Stimulated activated CD4-positive, alpha-beta T cell treated with anti-CD3 and anti-CD28 coated beads, Interleukin-1b, Interleukin-23, amount 100 ng/mL, for 48 hours (primary cell): ENCODE results near the gene BAD.
"Not testable (repeated sequence)": the region's sequence is repeated elsewhere in the genome, so short reads cannot be mapped to it uniquely, and the experiment has no call there.

ENCODE experiments used
- DNase-seq: peaks from one replicate; pipeline ENCODE4 v3.0.0-alpha.2; 2020

The BAD gene

DNA sequence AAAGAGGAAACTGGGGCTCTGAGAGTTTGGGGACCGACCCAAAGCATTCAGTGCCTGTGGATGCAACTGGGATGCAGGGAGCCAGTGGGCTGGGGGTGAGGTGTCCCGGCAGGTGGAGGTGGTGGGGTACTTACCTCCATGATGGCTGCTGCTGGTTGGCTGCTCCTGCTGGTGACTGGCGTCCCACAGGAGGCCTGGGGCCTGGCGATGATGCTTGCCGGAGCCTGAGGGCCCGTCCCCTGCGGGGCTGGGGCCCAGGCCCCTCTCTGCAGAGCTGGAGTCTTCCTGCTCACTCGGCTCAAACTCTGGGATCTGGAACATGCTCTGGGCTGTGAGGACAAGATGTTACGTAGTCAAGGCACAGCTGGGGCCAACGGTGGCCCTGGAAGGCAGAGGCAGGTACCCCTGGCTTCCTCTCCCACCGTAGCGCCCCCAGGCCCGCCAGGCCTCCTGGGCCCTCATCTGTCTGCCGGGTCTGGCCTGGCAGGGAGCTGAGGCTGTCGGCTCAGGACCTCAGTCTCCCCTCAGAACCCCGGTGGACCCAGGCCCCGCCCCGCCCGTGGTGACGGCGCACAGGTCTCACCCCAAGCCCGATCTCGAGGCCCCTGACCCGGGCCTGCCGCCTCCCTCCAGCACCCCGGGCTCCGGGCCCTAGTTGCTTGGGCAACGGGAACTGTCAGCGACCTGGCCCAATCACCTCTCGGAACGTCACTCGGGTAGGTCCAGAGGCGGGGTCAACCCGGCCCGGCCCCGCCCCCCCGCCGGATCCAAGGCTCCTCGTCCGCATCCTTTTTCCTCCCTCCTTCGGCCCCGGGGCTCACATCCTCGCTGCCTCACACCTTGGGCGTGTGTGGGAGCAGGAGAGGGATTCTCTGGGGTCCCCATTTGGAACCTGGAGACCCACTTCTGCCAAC, at the start of gene BAD:
TSS of gene BAD (minus strand) at position 618 of the 914 bp plus-strand sequence. CDS start at position 321, 297 bp downstream.
- DNase-seq, result peak; percentile 94

GRCh38 chr11:64333556-64333955, 49.1 kb upstream of the BAD start:
- DNase-seq, result no peak

- peak; percentile 84 for DNase-seq
Measured at GRCh38 chr11:64331569-64332371, 47.3 kb upstream of the BAD start.

DNA sequence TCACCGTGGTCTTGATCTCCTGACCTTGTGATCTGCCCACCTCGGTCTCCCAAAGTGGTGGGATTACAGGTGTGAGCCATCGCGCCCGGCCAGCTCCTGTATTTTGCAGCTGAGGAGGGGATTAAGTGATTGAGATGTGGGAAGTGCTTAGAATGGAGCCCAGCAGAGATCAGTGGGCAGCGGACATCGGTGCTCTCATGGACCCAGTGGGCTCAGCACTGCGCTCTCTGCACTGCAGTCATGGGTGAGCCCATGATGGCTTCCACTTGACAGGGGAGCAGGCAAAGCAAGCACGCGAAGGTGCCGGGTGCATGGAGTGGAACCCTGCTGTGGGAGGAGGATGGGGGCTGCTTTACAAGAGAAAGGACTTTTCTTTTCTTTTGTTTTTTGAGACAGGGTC, 46.4 kb upstream of the BAD start:
- no peak for DNase-seq

DNA sequence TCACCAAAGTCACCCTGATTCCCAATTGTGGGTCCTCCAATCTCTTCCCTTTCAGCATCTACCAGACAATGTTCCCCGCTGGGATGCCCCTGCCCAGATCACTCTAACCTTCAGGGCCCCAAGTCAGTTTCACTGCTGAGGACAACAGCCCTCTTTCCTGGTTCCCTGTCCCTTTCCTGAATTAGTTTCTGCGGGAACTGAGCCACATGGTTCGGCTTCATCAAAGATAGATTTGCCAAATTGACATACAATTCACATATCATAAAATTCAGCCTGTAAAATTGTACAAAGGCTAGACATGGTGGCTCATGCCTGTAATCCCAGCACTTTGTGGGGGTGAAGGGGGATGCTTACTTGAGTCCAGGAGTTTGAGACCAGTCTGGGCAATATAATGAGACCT, 43.5 kb upstream of the BAD start:
- no peak for DNase-seq

DNA sequence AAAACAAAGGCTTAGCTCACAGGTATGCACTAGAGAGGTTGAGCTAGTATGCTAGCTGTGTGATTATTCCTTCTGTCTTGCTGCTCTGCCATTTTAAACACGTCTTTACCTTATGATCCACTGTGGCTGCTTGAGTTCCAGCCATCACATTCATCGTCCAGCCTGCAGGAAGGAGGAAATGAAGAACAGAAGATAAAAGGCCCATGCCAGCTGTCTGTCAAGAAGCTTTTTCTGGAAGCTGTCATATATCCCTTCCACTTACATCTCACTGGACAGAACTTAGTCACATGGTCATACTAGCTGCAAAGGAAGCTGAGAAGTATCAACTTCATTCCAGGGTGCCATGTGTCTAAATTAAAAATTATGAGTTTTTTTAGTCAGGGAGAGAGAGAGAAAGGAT, 42.9 kb upstream of the BAD start:
- no peak for DNase-seq

DNA sequence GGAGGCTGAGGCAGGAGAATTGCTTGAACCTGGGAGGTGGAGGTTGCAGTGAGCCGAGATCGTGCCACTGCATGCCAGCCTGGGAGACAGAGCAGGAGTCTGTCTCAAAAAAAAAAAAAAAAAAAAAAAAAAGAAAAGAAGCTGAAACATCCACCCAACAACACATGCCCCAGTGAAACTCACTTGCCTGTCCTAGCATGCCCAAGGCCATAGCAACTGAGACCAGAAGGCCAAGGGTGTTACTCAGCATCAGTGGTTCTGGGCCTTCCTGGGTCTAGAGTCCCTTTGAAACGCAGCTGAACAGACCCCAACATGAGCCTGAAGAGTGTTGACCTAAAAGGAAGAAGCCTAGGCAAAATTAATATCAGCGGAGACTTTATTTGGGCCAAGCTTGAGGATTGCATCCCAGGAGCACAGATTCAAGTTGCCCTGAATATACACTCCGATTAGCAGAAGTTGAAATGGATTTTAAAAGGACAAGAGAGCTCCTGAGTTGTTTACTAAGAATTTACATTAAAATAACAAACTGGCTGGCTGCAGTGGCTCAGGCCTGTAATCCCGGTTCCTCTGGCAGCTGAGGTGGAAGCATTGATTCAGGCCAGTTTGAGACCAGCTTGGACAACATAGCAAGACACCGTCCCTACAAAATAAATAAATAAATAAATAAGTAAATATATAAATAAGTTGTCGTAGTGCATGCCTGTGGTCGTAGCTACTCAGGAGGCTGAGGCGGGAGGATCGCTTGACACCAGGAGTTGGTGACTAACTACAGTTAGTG, 40.4 kb upstream of the BAD start:
- no peak for DNase-seq

DNA sequence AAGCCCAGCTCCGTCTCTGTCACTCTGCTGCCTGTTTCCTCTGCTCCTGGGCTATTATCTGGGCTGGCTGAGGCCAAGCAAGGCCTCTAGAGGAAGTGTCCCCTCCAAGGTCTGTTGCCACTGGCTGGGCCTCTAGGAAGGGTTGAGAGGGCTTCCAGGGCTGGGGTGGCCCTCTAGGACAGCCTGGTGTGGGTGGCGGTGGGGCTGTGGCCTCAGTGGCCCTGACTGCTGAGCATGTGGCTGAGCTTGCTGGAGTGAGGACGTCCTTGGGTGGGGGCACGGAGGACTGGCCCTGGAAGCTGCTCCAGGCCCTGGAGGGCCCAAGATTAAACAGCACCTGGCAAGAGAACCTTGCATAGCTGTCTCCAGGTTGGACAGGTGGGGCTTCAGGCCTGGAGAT, 39.5 kb upstream of the BAD start:
- not testable (repeated sequence) for DNase-seq

GRCh38 chr11:64323373-64323772, 38.9 kb upstream of the BAD start:
- no peak for DNase-seq

- no peak for DNase-seq
Measured at GRCh38 chr11:64322925-64323260, 38.4 kb upstream of the BAD start.

DNA sequence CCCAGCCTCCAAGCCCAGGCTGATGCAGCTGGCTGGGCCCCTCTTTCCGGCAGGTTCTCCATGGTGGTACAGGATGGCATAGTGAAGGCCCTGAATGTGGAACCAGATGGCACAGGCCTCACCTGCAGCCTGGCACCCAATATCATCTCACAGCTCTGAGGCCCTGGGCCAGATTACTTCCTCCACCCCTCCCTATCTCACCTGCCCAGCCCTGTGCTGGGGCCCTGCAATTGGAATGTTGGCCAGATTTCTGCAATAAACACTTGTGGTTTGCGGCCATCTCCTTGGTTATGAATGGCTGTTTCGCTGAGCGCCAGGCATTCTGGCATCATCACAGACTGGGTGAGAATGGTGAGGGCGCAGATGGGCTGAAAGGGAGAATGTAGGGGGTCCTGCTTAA, 37.1 kb upstream of the BAD start:
- DNase-seq, result no peak

GRCh38 chr11:64321026-64321425, 36.6 kb upstream of the BAD start:
- no peak for DNase-seq

- no peak for DNase-seq
Measured at GRCh38 chr11:64320556-64320955, 36.1 kb upstream of the BAD start.

DNA sequence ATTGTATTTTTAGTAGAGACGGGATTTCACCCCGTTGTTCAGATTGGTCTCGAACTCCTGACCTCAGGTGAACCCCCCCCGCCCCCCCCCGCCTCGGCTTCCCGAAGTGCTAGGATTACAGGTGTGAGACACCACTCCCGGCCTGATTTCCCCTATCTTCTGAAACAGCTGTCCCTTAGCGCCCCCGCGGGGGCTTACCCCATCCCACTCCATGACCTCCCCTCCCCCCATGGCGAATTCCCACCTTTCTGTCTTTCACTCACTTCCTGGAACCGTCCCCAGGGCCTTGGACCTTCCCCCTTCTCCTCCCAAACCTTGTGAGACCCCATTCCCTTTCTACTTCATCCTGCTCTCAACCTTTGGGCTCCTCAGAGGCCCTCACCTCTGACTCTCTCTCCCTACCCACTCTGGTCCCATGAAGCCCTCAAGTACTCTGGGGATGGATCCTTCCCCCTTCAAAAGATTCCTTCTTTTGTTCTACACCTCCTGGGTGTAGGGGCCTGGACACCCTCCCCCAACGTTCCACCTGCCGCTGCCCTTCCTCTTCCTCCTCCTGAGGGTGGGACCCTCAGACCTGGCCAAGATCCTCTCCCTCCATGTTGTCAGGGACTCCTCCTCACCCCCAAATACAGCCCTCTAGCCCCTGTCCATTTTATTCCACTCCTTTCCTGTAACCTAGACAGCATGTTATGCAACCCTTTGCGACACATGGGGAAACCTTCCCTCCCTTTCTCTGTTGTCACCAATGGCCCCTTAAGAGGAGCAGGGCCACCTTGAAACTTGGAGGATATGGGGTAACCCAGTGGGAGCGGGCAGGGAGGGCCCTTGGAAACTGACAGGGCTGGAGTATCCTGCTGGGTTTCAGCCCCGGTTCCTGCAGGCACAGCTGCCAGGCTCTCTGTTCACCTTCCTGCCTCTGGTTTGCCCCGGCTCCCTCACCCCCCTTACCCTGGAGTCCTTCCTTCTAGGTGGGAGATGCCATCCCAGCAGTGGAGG, 34.6 kb upstream of the BAD start:
- no peak for DNase-seq

DNA sequence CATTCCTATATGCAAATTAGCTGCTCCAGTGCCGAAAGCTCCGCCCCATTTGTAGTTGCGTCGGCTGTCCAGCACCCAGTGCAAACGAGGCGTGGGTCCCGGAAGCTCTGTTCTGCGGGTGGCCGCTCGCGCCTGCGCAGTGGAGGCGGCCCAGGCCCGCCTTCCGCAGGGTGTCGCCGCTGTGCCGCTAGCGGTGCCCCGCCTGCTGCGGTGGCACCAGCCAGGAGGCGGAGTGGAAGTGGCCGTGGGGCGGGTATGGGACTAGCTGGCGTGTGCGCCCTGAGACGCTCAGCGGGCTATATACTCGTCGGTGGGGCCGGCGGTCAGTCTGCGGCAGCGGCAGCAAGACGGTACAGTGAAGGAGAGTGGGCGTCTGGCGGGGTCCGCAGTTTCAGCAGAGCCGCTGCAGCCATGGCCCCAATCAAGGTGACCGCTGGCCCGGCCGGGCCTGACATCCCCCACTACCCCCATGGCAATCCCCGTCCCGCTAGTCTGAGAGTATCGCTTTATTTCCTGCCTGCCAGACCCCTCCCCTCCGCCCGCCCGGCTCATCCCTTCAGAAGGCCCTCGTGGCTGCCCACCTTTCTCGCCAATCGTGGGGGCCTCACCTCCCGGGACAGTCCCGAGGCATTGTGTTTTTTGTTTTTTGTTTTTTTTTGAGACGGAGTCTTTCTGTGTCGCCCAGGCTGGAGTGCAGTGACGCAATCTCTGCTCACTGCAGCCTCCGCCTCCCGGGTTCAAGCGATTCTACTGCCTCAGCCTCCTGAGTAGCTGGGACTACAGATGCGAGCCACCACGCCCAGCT, 33.7 kb upstream of the BAD start, which contains the start of gene PRDX5:
TSS of gene PRDX5 (plus strand) at position 161 of the 805 bp plus-strand sequence. CDS start at position 256, 95 bp downstream.
- peak; percentile 96 for DNase-seq

- peak; percentile 98 for DNase-seq
Measured at GRCh38 chr11:64317325-64317960, 33.0 kb upstream of the BAD start, which contains the start of gene TRMT112. Gene TRMT112 (minus strand): TSS chr11:64317559. CDS start chr11:64317526, 33 bp downstream.

- peak; percentile 35 for DNase-seq
Measured at GRCh38 chr11:64316672-64317324, 32.3 kb upstream of the BAD start.

GRCh38 chr11:64315667-64316526, 31.4 kb upstream of the BAD start:
- not testable (repeated sequence) for DNase-seq
